Fibroblast of the conjunctiva (primary cell): ENCODE measurements around the gene C9orf40.

Experiments used
- DNase-seq: peaks from one replicate; pipeline ENCODE4 v3.0.0-alpha.2; 2010; ENCODE audit warnings: low read depth

Gene C9orf40

GRCh38 chr9:74940600-74940999 lies 12.1 kb downstream of the C9orf40 start:
- DNase-seq = no peak

- no peak for DNase-seq
These were observed 17.7 kb downstream of the C9orf40 start for GRCh38 chr9:74935008-74935407.

DNA sequence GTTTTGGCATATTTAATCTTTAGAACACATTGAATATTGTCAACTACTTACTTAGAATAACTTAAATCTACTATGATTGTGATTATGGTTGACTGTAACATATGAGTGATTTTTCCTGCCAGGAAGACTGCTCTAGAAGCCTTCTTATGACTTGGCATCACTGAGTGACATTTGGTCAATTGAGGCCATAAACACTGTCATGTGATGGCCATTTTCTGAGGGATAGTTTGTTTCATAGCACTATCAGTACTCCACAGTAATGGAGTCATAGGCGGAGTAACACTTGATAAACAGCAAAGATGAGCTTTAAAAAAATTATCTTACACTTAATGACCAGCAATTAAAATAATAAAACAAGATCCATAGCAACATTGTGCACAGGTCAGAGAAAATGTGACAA lies 31.0 kb downstream of the C9orf40 start:
- DNase-seq = no peak

GRCh38 chr9:74920944-74921626 lies 31.6 kb downstream of the C9orf40 start:
- no peak for DNase-seq

GRCh38 chr9:74910036-74910435 lies 42.7 kb downstream of the C9orf40 start:
- DNase-seq = no peak

DNA sequence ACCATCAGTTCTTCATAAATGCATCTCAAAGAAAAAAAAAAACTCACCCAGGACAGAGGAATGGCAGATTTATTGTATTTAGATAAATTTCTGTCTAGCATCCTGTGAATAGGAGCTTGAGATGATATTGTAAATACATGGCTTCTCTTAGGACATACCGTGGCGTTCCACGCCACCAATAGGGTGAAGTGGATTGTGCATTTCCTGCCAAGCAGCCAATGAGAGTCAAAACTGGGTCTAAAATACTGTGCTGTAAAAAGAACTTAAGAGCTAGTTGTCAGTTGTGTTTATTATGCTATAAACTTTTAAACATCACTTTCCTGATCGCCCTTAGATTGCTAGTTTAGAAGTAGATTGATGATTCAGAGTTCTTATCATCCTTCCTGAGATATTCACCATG lies 44.0 kb downstream of the C9orf40 start:
- no peak for DNase-seq

DNA sequence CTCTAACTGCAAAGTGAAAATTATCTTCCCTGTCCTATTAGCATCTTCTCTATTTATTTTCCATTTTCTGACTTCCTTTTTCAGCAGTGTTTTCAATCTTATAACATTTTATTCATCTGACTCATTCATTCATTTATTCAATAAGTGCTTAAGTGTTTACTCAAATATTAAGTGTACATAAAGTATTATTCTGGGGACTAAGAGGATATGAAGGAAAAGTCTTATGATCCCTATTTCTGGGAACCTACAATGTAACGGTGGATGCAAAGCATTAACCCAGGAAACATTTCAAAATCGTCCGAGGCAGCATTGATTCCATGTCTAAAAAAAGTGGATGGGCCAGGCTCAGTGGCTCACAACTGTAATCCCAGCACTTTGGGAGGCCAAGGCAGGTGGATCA lies 45.6 kb downstream of the C9orf40 start:
- DNase-seq = no peak

- no peak for DNase-seq
These were observed 51.7 kb downstream of the C9orf40 start for GRCh38 chr9:74901001-74901400.
